OCI-LY1 (cell line): Measurements from ENCODE around the gene CDH6.

ENCODE experiments used
- EZH2 ChIP-seq: fragments of 200-600 bp; sonication (generic), shearing (Covaris generic); IDR thresholded peaks from 2 replicates; pipeline ENCODE4 v1.8.0; 2017; ENCODE audit warnings: borderline replicate concordance, mixed run types, mild to moderate bottlenecking, antibody characterized with exemption, low read length, moderate library complexity, mixed read lengths
- TF ChIP-seq, protein P1 (sequence below): fragments of 200-600 bp; sonication (generic), shearing (Covaris generic); IDR thresholded peaks from 2 replicates; pipeline ENCODE4 v1.5.1; 2017; ENCODE audit warnings: mild to moderate bottlenecking, antibody characterized with exemption, low read length, moderate library complexity, mixed read lengths

DNA sequence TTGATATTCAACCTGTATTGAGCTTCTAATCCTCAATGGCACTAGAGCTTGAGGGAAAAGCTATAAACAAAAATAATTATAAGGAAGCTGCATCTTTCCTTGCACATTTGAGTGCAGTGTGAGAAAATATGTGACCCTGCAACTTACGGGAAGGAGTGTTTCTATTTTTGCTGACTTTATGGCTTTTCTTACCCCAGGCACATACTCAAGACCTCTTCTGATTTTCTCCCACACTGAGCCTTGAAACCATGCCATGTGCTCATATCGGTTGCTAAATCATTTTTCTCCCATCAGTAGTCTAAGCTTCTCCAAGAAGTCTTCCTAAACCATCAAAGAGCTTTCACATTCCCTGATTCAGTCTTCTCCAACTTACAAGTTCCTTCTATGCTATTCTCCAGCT is 91.5 kb downstream of the CDH6 start:
- TF ChIP-seq, protein P1, sequence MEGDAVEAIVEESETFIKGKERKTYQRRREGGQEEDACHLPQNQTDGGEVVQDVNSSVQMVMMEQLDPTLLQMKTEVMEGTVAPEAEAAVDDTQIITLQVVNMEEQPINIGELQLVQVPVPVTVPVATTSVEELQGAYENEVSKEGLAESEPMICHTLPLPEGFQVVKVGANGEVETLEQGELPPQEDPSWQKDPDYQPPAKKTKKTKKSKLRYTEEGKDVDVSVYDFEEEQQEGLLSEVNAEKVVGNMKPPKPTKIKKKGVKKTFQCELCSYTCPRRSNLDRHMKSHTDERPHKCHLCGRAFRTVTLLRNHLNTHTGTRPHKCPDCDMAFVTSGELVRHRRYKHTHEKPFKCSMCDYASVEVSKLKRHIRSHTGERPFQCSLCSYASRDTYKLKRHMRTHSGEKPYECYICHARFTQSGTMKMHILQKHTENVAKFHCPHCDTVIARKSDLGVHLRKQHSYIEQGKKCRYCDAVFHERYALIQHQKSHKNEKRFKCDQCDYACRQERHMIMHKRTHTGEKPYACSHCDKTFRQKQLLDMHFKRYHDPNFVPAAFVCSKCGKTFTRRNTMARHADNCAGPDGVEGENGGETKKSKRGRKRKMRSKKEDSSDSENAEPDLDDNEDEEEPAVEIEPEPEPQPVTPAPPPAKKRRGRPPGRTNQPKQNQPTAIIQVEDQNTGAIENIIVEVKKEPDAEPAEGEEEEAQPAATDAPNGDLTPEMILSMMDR: no peak
- no peak for TF ChIP-seq EZH2
